T-helper 22 cell (primary cell): ENCODE data around the gene TCAF1.

Source experiments
- DNase-seq: peaks from one replicate; pipeline ENCODE4 v3.0.0-alpha.2; 2020; ENCODE audit warnings: low read depth

TCAF1 gene, protein sequence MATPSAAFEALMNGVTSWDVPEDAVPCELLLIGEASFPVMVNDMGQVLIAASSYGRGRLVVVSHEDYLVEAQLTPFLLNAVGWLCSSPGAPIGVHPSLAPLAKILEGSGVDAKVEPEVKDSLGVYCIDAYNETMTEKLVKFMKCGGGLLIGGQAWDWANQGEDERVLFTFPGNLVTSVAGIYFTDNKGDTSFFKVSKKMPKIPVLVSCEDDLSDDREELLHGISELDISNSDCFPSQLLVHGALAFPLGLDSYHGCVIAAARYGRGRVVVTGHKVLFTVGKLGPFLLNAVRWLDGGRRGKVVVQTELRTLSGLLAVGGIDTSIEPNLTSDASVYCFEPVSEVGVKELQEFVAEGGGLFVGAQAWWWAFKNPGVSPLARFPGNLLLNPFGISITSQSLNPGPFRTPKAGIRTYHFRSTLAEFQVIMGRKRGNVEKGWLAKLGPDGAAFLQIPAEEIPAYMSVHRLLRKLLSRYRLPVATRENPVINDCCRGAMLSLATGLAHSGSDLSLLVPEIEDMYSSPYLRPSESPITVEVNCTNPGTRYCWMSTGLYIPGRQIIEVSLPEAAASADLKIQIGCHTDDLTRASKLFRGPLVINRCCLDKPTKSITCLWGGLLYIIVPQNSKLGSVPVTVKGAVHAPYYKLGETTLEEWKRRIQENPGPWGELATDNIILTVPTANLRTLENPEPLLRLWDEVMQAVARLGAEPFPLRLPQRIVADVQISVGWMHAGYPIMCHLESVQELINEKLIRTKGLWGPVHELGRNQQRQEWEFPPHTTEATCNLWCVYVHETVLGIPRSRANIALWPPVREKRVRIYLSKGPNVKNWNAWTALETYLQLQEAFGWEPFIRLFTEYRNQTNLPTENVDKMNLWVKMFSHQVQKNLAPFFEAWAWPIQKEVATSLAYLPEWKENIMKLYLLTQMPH

DNA sequence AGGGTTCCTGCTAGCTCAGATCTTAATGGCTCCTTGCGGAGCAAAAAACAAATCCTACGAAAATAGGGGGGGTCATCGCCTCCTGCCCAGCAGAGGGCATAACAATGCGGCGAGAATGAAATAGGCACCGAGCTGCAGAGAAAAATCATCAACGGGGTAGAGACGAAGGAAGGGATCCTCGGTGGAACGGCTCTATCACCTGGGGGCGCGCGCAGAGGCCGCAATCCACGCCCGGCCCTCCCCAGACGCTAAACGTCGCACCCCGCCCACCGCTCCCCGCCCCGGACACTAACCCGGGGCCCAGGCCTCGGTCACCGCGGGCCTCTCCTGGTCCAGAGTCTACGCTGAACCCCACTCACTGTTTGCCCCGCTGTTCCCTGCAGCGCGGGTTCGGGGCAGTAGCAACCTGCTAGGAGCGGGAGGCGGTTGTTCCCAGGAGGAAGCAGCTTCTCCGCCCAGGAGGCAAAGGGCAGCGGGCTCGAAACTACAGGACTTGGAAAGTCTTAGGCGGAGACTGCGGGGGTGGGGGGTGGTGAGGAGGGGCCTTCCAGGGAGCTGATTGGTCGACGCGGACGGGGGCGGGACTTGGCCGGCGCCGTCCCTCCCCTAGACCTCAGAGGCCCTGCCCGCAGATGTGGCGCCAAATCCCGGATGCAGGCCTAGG, at the start of gene TCAF1:
Gene TCAF1, minus strand, starts transcription at position 509 of the 664 bp plus-strand sequence. CDS start 25,568 bp downstream, outside the sequence.
- peak; percentile 82 for DNase-seq

DNA sequence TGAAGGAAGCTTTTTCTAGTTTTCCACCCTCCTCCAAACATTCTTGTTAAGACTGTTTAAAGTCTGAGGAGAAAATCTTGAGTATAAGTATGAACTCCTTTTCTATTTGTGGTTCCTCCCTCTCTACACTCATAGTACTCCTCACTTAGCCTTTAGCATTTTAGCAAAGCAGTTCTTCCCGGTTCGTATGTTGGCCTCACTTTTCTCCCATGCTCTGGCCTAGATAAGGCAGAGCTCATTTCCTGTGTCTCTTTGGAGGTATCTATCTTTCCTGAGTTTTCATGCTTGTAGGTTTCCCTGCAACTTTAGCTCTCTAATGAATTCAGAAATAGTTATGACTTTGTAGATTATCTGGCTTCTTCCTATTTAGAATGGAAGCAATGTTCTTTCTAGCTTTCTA, 46.8 kb upstream of the TCAF1 start:
- DNase-seq = no peak

DNA sequence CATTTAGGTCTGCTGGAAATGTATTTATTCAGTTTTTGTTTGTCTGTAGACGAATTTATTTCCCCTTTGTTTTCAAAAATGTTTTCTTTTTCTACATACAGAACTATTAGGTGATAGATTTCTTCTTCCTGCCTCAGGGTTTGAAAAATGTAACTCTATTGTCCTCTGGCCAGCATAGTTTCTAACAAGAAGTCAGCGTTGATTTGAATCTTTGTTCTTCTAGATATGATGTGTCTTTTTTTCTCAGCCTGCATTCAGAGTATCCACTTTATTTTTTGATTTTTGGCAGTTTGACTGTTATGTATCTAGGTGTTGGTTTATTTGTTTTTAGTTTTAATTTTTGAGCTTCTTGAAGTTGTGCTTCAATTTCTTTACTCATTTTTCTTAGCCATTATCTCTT, 45.1 kb upstream of the TCAF1 start:
- no peak for DNase-seq

DNA sequence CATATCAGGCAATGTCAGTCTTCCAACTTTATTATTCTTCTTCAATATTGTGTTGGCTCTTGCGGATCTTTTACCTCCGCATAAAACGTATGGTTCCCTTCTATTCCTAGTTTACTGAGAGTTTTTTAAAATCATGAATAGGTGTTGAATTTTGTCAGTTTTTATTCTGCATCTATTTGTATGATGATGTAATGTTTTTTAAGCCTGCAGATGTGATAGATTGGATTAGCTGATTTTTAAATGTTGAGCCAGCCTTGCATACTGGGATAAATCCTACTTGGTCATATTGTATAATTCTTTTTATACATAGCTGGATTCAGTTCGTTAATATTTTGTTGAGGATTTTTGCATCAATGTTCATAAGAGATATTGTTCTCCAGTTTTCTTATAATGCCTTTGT, 43.4 kb upstream of the TCAF1 start:
- no peak for DNase-seq

DNA sequence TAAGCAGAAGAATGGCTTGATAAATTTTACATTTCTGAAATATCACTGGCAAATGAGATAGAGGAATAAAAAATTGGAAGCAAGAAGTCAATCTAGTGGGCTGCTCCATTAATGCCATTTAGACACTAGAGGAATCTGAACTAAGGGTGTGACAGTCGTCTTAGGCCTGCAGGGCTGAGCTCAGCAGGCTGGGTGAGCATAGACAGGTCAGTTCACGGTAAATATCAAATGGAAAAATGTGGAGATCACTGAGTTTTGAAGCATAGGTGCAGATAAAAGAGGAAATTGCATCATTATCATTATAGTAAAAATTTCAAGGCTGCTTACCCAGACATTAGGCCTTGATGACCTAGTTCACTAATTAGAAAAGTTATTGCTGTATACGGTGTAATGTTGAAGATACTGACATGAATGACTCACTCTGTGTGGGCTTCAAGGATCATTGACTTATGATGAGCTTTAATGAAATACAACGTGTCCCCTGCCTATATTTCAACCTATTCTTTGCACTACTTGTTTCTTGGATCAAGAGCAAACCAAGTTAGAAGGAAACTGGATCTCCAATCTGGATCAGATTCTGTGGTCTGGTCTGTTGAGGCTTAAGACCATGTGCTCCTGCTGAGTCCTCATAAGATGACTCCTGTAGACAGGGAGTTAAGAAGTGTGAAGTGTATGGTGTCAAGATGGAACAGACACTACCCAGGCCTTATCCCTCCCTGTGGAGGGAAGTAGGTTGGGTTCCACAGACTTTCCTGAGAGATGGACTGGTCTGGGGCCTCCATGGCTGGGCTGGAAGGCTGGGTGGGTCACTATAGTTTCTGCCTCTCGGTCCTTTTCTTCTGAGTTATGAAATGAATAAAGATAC, 36.6 kb upstream of the TCAF1 start:
- no peak for DNase-seq

DNA sequence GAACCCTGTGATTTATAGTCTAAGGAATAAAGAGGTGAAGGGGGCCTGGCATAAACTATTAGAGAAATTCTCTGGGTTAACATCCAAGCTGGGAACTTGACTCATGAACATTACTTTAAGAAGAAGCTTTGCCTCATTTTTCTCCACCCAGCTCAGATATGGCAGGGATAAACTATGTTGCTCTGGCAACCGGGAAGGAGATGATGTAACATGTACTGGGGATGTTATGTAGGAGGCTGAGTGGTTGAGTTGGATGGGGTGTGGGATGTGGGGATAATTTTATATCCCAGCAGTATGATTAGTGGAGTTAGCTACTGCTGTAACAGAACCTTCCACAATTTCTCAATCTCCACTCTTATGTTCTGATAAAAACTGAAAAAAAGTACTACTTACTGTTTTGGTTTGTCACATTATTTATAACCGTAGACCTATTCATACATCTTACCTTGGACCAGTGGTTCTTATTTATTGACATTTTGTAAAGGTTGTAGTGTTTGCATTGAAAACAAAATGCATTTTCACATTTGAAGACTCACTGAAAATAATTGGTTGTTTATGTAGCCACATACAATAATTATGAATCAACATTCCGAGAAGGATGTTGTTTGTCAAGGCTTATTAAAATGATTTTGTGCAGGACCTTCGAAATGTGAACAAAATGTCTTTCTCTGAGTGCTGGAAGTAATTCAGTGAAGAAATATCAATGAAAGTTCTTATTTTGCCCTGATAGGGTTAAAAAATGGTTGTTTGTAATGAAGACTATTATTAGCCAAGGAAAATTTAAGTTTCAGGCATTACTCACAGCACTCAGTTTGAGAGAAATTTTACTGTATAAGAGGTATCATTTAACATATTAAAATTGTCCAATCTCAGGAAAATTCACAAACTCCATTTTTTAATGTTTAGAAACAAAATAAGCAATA, 34.4 kb upstream of the TCAF1 start:
- DNase-seq = no peak

DNA sequence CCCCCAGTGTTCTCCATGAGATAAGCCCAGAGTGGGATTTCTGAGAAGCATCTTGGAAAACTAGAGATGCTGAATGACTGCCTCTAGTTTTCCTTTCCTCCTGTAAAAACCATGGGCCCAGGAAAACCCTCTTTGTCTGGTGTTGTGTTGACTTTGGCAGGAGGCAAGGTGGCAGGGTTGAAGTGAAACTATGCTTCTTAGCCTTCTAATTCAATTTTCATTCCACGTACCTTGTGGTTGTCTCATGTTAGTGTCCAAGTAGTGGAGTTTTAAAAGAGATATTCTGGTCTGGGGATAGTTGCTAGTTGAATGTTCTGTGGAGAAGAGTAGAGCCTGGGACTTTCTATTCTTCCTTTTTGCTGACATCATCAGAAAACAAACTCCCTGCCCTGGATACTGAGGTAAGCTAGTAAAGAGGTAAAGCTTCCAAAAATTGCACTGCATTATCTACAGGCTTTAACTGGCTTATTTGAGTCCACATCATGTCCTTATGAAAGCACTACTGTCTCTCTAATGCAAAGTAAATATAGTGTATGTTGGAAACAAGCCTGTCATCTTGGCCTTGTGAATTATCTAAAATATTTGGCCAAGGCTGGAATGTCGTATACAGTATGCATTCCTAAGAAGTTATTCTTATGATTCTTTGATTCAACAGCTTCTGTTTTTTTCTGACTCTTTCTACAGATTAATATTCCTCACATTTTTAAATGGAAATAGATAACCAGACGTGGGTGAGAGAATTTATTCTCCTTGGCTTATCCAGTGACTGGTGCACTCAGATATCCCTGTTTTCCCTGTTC, 32.8 kb upstream of the TCAF1 start, which contains the start of gene OR2F2:
Gene OR2F2, plus strand, starts transcription at position 708 of the 800 bp plus-strand sequence. Its CDS starts 0 bp downstream, at position 708.
- DNase-seq = no peak

DNA sequence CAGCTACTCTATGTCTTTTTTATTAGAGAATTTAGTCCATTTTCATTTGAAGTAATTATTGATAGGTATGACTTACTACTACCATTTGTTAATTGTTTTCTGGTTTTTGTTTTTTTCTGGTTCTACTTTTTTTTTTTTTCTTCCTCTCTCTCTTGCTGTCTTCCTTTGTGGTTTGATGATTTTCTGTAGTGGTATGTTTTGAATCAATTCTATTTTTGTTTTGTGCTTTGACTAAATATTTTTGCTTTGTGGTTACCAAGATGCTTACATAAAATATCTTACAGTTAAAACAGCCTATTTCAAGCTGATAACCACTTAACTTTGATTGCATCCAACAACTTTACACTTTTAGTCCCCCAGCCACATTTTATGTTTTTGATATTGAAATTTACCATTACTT, 29.8 kb upstream of the TCAF1 start:
- no peak for DNase-seq

DNA sequence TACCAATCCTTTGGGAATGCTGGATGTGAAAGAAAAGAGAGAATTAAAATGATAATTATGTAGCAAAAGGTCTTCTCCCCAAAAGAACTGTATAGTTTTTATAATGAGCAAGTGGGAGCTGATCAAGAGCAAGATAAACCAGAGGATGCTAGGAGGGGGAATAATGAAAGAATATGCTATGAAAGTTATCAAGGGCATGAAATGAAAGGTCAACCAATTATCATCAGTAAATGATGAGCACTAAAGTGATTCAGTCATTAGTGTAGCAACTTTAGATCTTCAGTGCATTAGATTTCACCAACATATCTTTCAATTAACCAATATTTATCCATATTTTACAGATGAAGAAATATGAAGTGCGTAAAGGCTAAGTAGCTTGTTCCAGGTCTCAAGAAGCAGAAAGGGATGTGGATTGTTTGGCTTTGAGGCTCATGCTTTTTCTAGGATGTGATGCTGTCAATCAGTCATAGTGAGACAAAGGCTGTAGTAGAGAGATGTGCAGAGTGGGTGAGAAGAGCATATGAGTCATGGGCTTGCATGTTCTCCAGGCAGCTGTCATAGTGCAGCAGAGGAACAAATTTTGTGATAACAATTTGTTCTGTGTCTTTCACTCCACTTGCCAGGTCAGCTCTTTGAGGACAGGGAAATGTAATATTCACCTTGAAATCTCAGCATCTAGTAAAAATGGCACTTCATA, 27.4 kb upstream of the TCAF1 start:
- DNase-seq = no peak

DNA sequence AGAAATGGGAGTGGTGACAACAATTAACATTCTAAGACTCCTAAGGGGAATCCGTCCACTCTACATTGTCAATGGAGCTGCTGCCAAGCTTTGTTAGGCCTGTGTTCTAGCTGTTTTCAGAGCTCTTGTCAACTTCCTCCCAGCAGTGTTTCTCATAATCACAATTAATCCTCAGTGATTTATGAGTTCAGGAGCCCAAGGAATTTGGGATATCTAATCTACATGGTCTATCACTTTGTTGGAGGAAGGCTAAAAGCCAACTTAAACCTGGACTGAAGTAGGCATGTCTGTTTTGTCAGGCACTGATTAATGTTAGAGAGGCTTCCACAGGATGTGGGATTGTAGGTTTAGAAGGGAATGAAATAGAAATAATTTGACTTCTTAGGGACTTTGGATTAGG, 22.9 kb upstream of the TCAF1 start:
- DNase-seq = no peak

DNA sequence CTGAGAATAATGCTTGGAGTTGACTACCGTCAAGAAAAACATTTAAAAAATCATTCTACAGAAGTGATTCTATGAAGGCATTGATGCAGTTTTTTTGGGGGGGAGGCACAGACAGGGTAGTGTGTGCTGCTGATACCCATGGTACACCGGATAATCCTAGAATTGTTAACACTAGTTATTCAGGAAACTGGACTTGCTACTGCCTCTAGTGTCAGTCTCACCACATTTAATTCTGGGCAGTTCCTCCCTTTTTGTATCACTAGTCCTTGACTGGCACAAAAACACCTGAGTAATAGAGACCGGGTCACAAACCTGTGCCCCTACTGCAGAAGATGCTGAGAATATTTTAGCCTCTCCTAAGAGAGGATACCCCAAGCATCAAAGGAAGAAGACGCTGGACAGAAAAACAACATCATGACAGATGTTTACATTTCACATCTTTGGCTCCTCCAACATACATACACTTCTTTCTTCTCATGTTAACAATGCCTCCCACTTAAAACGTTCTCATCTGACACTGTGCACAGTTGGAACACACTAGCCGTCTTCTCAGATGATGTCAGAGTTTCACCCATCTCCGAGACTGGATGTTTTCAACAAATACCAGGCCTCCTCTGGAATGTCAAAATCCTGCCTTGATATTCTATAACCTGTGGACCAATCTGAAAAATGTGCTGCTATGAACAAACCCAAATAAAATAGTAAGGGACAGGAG, 13.1 kb upstream of the TCAF1 start:
- DNase-seq = no peak

DNA sequence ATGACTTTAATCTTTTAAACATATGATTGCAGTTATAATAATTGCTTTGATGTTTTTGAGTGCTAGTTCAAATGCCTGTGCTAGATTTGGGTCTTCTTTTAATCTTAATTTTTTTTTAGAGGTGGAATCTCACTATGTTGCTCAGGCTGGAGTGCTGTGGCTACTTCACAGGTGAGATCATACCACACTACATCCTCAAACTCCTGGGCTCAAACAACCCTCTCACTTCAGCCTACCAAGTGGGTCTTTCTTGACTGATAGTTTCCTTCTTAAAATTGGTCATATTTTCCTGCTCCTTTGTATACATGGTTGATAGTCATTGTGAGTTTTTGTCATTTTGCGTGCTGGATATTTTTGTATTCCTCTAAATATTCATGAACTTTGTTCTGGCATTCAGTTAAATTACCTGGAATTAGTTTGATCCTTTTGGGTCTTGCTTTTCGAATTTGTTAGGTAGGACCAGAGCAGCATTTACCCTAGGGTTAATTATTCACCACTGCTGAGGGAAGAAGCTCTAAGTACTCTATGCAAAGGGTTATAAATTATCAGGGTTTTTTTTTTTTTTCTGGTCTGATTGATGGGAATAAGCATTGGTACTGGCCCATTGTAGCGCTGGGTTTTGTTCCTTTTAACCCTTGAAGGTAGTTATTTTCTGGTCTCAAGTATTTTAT, 12.1 kb upstream of the TCAF1 start:
- no peak for DNase-seq

DNA sequence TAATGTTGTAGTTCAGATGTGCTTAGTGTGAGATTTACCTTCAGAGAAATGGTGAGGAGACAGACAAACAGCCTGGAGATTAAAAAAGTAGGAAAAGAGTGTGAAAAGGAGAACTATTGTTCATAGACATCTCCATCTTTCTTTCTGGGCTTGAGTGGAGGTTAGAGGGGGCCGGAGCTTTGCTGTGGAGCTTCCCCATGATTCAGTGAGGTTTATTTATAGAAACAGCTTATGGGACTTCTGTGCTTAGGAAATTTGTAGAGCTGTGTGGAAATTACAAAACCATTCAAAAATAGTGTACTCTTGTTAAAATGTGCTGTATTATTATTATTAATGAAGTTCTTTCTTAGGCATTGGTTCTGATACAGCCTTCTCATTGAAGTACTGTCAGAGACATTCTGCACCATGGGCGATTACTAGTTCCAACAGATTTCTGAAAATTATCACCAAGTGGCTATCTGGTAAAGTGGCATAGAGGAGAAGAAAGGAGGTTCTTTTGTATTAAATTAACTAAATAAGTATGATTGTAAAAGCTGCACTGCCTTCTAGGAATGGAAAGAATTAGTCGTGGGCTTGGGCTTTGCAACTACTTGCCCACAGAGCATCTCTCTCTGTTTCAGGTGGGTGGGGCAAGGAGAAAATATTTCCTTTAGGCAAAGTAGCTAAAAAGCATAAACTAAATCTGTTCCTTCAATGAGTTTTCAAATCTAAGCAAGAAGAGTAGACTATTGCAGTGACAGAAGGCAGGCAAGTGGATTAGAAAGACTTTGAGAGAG, 8.7 kb upstream of the TCAF1 start:
- DNase-seq = no peak

DNA sequence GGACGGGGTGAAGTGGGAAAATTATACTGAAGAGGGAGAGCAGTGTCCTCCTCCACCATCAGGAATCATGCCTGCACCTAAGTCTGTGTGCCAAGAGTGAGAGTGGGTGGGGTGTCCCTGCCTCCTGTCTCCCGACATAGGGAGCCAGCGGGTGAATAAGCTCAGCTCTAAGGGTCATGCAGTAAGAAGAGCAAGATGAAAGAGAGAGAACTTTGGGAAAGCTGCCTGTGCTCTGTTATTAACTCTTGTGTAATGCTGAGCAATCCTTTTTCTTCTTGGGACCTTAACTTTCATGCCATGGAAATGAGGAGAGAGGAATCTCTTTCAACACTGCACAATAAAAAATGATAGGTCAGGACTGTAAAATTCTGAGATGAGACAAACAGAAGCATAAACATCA, 7.9 kb upstream of the TCAF1 start:
- DNase-seq = no peak

DNA sequence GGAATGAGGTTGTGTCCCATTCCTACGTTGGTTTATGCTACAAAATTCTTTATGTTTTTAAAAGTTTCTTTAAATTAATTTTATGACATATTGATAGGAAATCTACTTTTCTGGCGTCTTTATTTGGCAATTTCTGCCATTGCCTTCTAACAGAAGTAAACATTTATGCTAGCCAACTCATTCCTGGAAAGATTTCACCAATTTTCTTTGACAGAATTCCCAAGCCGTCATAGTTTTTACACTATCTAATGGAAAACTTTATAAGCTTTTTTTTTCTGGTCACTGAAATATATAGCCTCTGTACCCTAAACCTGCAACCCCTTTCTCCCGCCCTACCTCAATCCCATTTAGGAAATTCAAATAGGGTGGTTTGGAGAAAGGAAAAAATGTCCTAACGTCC, 6.1 kb upstream of the TCAF1 start:
- DNase-seq = no peak

DNA sequence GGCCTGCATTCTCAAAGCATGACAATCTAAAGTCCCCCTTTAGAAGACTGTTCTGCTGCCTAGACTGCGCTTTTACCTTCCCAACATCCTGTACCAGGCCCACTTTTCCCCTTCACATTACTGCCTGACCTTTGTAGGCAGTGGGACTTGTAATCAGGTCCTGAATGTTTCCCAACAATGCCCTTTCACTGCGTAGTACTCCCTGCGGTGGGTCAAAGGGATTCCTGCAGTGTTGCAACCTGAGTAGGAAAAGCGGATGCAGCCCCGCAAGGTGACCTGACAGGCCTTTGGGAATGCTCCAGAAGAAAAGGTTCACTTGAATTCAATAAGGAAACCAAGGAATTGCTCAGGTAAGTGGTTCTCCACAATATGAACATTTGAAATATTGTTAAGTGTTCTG, 4.9 kb upstream of the TCAF1 start:
- no peak for DNase-seq

DNA sequence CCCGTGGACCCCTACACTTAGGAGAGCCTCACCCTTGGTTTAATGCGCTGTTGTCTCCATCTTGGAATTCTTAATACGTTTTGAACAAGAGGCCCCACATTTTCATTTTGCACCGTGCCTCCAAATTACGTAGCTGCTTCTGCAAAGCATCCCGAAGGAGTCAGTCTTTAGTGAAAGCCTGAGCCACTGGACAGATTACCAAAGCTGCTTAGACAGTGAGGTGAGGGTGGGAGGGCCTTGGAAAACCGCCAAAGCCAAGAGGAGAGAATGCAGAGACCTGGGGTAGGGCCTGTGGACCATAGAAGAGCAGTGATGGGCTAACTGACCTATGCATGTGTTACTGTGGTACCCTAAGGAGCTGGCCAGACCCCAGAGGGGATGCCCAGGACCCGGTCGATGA, 4.2 kb upstream of the TCAF1 start:
- no peak for DNase-seq
